ENCODE measurements around the gene NAGPA.

Gene NAGPA

GRCh38 chr16:5069048-5069447, 35.3 kb upstream of the NAGPA start:
- no peak overlapping the region for H3K9ac ChIP-seq (ENCODE audit: low read depth, low read length)
- H3K4me1 ChIP-seq (ENCODE audit: insufficient read depth, low read length), result peaks cover 4% of the 10 kb centered on the region; the same call in 1 of the 2 replicates
- no peaks in the 10 kb centered on the region for H3K9me3 ChIP-seq (ENCODE audit: control insufficient read depth, insufficient read depth, low read length)
- no peaks in the 10 kb centered on the region for H3K36me3 ChIP-seq (ENCODE audit: insufficient read depth, low read length)

GRCh38 chr16:5066511-5066910, 32.8 kb upstream of the NAGPA start:
- Histone ChIP-seq H3K36me3 (ENCODE audit: insufficient read depth, low read length) (no peaks in the 10 kb centered on the region), H3K4me1 (ENCODE audit: insufficient read depth, low read length) (peaks cover 4% of the 10 kb centered on the region; the same call in 1 of the 2 replicates), H3K9ac (ENCODE audit: low read depth, low read length) (no peak overlapping the region), H3K9me3 (ENCODE audit: control insufficient read depth, insufficient read depth, low read length) (no peaks in the 10 kb centered on the region)

- H3K4me1 ChIP-seq (ENCODE audit: insufficient read depth, low read length), result peaks cover 4% of the 10 kb centered on the region; the same call in 1 of the 2 replicates
- no peaks in the 10 kb centered on the region for H3K36me3 ChIP-seq (ENCODE audit: insufficient read depth, low read length)
- no peaks in the 10 kb centered on the region for H3K9me3 ChIP-seq (ENCODE audit: control insufficient read depth, insufficient read depth, low read length)
- H3K9ac ChIP-seq (ENCODE audit: low read depth, low read length), result no peak within 1 kb of the TSS
These were observed 32.1 kb upstream of the NAGPA start, which contains the start of gene C16orf89 for GRCh38 chr16:5065813-5066212. Gene C16orf89, minus strand, starts transcription at chr16:5065956. Its CDS starts 48 bp downstream, at chr16:5065908.

- Histone ChIP-seq H3K9me3 (ENCODE audit: control insufficient read depth, insufficient read depth, low read length) (no peaks in the 10 kb centered on the region), H3K9ac (ENCODE audit: low read depth, low read length) (no peak overlapping the region), H3K36me3 (ENCODE audit: insufficient read depth, low read length) (no peaks in the 10 kb centered on the region), H3K4me1 (ENCODE audit: insufficient read depth, low read length) (peaks cover 6% of the 10 kb centered on the region; the same call in 1 of the 2 replicates)
These were observed 31.6 kb upstream of the NAGPA start for GRCh38 chr16:5065326-5065725.

GRCh38 chr16:5064915-5065314, 31.2 kb upstream of the NAGPA start:
- H3K4me1 ChIP-seq (ENCODE audit: insufficient read depth, low read length), result peaks cover 10% of the 10 kb centered on the region
- H3K36me3 ChIP-seq (ENCODE audit: insufficient read depth, low read length), result no peaks in the 10 kb centered on the region
- no peaks in the 10 kb centered on the region for H3K9me3 ChIP-seq (ENCODE audit: control insufficient read depth, insufficient read depth, low read length)
- H3K9ac ChIP-seq (ENCODE audit: low read depth, low read length), result no peak overlapping the region

- no peaks in the 10 kb centered on the region for H3K9me3 ChIP-seq (ENCODE audit: control insufficient read depth, insufficient read depth, low read length)
- peaks cover 15% of the 10 kb centered on the region for H3K4me1 ChIP-seq (ENCODE audit: insufficient read depth, low read length)
- no peaks in the 10 kb centered on the region for H3K36me3 ChIP-seq (ENCODE audit: insufficient read depth, low read length)
- no peak overlapping the region for H3K9ac ChIP-seq (ENCODE audit: low read depth, low read length)
These were observed 29.3 kb upstream of the NAGPA start for GRCh38 chr16:5062790-5063765.

- no peaks in the 10 kb centered on the region for H3K36me3 ChIP-seq (ENCODE audit: insufficient read depth, low read length)
- H3K9ac ChIP-seq (ENCODE audit: low read depth, low read length), result no peak overlapping the region
- H3K9me3 ChIP-seq (ENCODE audit: control insufficient read depth, insufficient read depth, low read length), result no peaks in the 10 kb centered on the region
- H3K4me1 ChIP-seq (ENCODE audit: insufficient read depth, low read length), result peaks cover 12% of the 10 kb centered on the region; the same call in 1 of the 2 replicates
These were observed 28.3 kb upstream of the NAGPA start for GRCh38 chr16:5062051-5062450.

- Histone ChIP-seq H3K4me1 (ENCODE audit: insufficient read depth, low read length) (peaks cover 12% of the 10 kb centered on the region; the same call in 1 of the 2 replicates), H3K9me3 (ENCODE audit: control insufficient read depth, insufficient read depth, low read length) (no peaks in the 10 kb centered on the region), H3K9ac (ENCODE audit: low read depth, low read length) (no peak overlapping the region), H3K36me3 (ENCODE audit: insufficient read depth, low read length) (no peaks in the 10 kb centered on the region)
These were observed 26.4 kb upstream of the NAGPA start for GRCh38 chr16:5060073-5060641.

GRCh38 chr16:5059386-5060072, 25.8 kb upstream of the NAGPA start:
- Histone ChIP-seq H3K9ac (ENCODE audit: low read depth, low read length) (no peak overlapping the region), H3K9me3 (ENCODE audit: control insufficient read depth, insufficient read depth, low read length) (no peaks in the 10 kb centered on the region), H3K4me1 (ENCODE audit: insufficient read depth, low read length) (peaks cover 12% of the 10 kb centered on the region; the same call in 1 of the 2 replicates), H3K36me3 (ENCODE audit: insufficient read depth, low read length) (no peaks in the 10 kb centered on the region)

GRCh38 chr16:5058476-5058875, 24.7 kb upstream of the NAGPA start:
- no peak overlapping the region for H3K9ac ChIP-seq (ENCODE audit: low read depth, low read length)
- peaks cover 12% of the 10 kb centered on the region; the same call in 1 of the 2 replicates for H3K4me1 ChIP-seq (ENCODE audit: insufficient read depth, low read length)

GRCh38 chr16:5056352-5056751, 22.6 kb upstream of the NAGPA start:
- Histone ChIP-seq H3K9ac (ENCODE audit: low read depth, low read length) (no peak overlapping the region), H3K36me3 (ENCODE audit: insufficient read depth, low read length) (no peaks in the 10 kb centered on the region), H3K4me1 (ENCODE audit: insufficient read depth, low read length) (peaks cover 12% of the 10 kb centered on the region; the same call in 1 of the 2 replicates), H3K9me3 (ENCODE audit: control insufficient read depth, insufficient read depth, low read length) (no peaks in the 10 kb centered on the region)

More at GRCh38 chr16:5058476-5058875, 24.7 kb upstream of the NAGPA start:
- Histone ChIP-seq H3K36me3 (ENCODE audit: insufficient read depth, low read length) (no peaks in the 10 kb centered on the region), H3K9me3 (ENCODE audit: control insufficient read depth, insufficient read depth, low read length) (no peaks in the 10 kb centered on the region)

GRCh38 chr16:5054876-5055865, 21.4 kb upstream of the NAGPA start:
- no peak overlapping the region for H3K9ac ChIP-seq (ENCODE audit: low read depth, low read length)
- no peaks in the 10 kb centered on the region for H3K9me3 ChIP-seq (ENCODE audit: control insufficient read depth, insufficient read depth, low read length)
- peaks cover 8% of the 10 kb centered on the region; the same call in 1 of the 2 replicates for H3K4me1 ChIP-seq (ENCODE audit: insufficient read depth, low read length)
- no peaks in the 10 kb centered on the region for H3K36me3 ChIP-seq (ENCODE audit: insufficient read depth, low read length)

- no peaks in the 10 kb centered on the region for H3K36me3 ChIP-seq (ENCODE audit: insufficient read depth, low read length)
- H3K9me3 ChIP-seq (ENCODE audit: control insufficient read depth, insufficient read depth, low read length), result no peaks in the 10 kb centered on the region
- H3K9ac ChIP-seq (ENCODE audit: low read depth, low read length), result no peak overlapping the region
- peaks cover 8% of the 10 kb centered on the region; the same call in 1 of the 2 replicates for H3K4me1 ChIP-seq (ENCODE audit: insufficient read depth, low read length)
These were observed 13.2 kb upstream of the NAGPA start for GRCh38 chr16:5046914-5047313.

All from ES-I3 (cell line).